HEK293 (cell line): ENCODE results near the gene DLG1.

Source experiments
- SALL2 ChIP-seq: fragments of 450-650 bp; formaldehyde crosslinking; IDR thresholded peaks from 2 replicates; pipeline ENCODE4 v1.5.0; 2017; ENCODE audit warnings: missing biosample characterization, mild to moderate bottlenecking, missing genetic modification characterization, borderline replicate concordance
- ZNF121 ChIP-seq: fragments of 450-650 bp; formaldehyde crosslinking; IDR thresholded peaks from 2 replicates; pipeline ENCODE4 v1.5.1; 2016; ENCODE audit warnings: missing biosample characterization, missing genetic modification characterization
- ZNF623 ChIP-seq: fragments of 450-650 bp; formaldehyde crosslinking; IDR thresholded peaks from 2 replicates; pipeline ENCODE4 v1.5.1; 2016; ENCODE audit warnings: missing biosample characterization, missing genetic modification characterization
- TF ChIP-seq, protein P1 (sequence below): fragments of 450-650 bp; formaldehyde crosslinking; IDR thresholded peaks from 2 replicates; pipeline ENCODE4 v1.5.1; 2016; ENCODE audit warnings: missing biosample characterization, missing genetic modification characterization, low read depth
- TF ChIP-seq, protein P2 (sequence below): fragments of 450-650 bp; formaldehyde crosslinking; IDR thresholded peaks from 2 replicates; pipeline ENCODE4 v1.5.1; 2016; ENCODE audit warnings: missing biosample characterization, missing genetic modification characterization

DNA sequence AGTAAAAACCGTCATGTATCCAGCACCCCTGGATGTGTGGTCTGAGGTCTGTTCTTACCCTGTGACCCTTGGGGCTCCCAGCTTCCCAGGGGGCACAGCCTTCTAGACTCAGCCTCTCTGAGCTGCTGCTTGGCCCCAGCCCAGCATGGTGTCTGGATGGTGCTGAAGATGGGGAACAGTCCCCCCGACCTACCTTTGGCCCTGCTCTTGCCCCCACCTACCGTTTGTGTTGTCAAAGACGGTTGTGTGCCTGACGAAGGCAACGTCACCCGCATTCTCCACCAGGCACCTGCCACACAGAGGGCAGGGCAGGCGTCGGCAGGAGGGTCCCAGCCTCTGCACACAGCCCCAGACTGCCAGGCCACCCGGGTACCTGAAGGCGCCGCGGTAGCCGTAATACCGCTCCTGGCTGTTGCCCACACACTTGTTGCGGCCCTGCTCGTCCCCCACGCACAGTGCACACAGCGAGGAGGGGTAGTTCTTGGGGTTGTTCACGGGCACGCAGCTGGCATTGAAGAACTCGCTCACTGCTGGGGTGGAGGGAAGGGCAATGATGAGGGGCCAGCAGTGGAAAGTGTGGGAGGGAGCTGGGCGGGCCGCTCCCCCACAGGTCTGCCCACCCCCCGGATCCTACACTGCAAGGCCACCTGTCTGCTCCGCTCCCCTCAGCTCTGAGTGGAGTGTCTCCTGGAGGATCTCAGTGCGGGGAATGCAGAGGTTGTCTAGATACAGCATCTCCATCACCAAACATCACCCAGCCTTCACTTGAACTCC, 289.8 kb downstream of the DLG1 start:
- TF ChIP-seq, protein P1, sequence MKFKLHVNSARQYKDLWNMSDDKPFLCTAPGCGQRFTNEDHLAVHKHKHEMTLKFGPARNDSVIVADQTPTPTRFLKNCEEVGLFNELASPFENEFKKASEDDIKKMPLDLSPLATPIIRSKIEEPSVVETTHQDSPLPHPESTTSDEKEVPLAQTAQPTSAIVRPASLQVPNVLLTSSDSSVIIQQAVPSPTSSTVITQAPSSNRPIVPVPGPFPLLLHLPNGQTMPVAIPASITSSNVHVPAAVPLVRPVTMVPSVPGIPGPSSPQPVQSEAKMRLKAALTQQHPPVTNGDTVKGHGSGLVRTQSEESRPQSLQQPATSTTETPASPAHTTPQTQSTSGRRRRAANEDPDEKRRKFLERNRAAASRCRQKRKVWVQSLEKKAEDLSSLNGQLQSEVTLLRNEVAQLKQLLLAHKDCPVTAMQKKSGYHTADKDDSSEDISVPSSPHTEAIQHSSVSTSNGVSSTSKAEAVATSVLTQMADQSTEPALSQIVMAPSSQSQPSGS (tag by site-specific recombination): no peak
- no peak for TF ChIP-seq ZNF623 (tag by site-specific recombination)
- no peak for TF ChIP-seq ZNF121 (tag by site-specific recombination)
- TF ChIP-seq, protein P2, sequence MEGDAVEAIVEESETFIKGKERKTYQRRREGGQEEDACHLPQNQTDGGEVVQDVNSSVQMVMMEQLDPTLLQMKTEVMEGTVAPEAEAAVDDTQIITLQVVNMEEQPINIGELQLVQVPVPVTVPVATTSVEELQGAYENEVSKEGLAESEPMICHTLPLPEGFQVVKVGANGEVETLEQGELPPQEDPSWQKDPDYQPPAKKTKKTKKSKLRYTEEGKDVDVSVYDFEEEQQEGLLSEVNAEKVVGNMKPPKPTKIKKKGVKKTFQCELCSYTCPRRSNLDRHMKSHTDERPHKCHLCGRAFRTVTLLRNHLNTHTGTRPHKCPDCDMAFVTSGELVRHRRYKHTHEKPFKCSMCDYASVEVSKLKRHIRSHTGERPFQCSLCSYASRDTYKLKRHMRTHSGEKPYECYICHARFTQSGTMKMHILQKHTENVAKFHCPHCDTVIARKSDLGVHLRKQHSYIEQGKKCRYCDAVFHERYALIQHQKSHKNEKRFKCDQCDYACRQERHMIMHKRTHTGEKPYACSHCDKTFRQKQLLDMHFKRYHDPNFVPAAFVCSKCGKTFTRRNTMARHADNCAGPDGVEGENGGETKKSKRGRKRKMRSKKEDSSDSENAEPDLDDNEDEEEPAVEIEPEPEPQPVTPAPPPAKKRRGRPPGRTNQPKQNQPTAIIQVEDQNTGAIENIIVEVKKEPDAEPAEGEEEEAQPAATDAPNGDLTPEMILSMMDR: no peak
- TF ChIP-seq SALL2 (tag by site-specific recombination): no peak
